Measurements from ENCODE around the gene SF3A2.

The SF3A2 gene

DNA sequence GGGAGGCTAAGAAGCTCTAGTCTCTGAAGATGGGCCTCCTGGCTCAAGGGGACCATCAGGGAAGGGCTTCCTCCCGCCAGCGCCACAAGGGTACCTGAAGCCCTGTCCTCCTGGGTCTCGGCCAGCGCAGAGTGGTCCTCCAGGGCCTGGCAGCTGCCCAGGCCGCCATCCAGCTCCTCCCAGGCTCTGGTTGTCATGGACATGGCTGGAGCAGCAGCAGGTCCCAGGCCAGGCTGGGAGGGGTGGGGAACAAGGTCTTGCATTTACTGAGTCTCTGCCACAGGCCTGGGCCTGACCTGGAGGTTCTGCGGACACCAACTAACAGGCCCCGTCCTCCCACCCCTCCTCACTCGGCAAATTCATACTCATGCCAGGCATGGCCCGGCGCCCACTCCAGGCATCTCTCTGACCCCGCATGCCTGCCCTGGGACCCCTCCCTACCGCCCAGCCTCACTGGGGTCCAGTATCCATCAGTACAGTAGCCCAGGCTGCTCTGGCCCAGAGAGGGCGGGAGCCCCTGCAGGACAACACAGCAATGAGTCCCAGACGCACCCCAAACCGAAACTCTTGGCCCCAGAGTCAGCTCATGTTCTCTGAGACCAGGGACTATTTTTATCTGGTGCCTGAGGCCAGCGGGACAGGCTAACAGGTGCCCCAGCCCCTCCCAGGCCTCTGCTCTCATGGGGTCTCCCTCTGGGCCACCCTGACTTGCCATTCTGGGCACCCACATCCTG lies 18.7 kb downstream of the SF3A2 start:
- DNase-seq: no peak

DNA sequence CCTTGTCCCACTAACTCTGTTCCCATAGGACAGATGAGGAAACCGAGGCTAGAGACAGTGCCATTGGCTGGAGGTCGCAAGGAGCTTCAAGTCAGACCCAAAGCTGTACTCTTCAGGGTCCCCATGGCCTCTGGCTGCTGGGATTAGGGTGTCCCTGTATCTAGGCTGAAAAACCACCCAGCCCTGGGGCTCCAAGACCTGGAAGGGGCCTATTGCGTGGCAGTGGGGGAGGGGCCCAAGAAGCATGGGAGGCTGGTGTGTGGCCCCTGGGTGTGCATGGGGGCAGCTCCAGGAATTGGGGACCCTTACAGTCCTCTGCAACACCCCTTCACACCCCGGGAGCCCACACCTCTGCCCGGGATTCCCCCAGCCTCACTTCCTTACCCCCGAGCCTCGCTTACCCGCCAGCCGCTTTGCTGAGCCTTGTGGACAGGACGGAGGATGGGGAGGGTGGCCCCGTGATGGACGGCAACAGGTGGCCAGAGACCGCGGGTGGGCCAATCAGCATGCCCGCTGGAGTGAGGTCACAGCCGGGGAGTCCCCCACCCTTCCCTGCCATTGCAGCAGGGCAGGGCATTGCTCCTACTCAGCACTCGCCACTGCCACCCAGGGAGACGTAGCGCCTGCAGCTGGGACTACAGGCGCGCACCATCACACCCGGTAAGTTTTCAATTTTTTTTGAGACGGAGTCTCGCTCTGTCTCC lies 19.5 kb downstream of the SF3A2 start, which contains the start of gene JSRP1:
TSS of gene JSRP1 (minus strand) at position 436 of the 704 bp plus-strand sequence. CDS start 1,103 bp downstream, outside the sequence.
- no peak for DNase-seq

DNA sequence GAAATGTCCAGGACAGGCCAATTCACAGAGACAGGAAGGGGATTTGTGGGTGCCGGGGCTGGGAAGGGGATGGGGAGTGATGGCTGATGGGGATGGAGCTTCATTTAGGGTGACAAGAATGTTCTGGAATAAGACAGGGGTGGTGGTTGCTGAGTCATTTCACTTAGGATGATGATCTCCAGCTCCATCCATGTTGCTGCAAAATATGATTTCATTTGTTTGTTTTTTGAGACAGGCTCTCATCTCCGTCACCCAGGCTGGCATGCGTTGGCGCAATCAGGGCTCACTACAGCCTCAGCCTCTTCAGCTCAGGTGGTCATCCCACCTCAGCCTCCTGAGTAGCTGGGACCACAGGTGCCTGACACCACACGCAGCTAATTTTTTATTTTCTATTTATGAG lies 22.7 kb downstream of the SF3A2 start:
- no peak for DNase-seq

DNA sequence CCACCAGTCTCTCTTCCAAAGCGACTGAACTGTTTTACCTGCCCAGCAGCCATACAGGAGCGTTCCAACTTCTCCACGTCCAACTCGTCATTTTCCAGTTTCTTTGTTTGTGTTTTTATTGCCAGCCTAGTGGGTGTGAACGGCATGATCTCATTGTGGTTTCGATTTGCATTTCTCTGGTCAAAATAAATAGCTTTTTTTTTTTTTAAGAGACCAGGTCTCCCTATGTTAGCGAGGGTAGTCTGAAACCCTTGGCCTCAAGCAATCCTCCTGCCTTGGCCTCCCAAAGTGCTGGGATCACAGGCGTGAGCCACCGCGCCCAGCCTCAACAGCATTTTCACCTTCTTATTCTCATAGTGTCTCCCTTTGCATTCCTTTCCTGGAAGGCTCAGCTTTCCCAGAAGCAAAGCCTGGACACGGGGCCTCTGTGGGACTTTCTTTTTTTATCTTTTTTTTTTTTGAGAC lies 23.7 kb downstream of the SF3A2 start:
- DNase-seq: no peak

DNA sequence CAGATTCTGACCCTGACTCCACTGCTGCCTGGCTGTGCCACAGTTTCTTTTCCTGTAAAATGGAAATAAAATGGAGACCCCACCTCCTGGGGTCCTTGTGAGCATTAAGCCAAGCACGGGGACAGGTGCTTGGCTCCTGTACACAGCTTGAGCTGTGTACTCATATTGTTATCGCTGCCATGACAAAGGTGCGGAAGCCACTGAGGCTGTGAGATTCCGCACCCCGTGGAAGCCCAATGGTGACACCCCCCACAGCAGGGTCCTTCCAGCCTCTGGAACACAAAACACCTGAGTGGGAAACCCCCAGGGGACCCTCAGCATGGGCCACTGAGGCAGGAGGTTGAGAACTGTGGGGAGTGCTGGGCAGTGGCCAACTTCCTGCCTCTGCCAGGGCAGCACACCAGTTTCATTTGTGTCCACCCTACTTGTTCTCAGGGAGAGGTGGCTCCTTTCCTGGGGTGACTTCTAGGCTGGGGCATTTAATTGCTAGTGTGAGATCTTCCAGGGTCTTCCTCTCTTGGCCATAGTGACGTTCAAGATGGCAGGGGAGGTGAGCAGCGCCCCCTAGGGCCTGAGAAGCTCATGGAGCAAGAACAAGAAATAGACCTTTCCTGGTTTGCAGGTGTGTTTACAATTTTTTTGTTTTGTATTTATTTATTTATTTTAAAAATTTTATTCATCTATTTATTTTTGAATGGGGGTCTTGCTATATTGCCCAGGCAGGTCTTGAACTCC lies 25.0 kb downstream of the SF3A2 start:
- DNase-seq: no peak

DNA sequence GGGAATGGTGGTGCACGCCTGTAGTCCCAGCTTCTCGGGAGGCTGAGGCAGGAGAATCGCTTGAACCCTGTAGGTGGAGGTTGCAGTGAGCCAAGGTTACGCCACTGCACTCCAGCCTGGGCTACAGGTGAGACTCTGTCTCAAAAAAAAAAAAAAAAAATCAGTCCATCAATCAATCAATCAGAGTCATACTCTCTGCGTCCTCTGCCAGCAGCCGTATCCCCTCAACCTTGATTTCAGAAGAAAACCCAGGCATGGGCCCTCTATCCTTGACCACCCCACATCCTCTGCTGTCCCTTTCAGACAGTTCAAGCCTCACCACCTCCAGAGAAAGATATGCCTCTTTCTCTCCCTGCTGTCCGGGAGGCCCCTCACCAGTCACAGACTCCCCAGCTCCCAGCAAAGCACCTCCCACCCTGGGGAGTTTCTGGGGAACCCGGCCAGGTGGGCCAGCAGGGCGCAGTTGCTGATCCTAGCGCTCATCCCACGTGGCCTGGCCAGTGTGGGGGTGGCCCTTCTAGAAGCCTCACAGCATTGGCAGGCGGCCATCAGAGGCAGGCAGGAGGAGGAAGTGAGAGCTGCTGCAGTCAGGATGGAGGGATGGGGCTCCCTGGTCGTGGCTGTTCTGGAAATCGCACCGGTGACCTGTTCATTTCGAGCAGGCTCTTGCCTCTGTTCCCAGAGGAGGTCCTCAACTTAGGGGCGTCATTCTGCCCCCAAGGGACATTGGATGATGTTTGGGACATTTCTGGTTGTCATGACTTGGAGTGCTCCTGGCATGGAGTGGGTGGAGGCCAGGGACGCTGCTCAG lies 29.8 kb downstream of the SF3A2 start:
- peak; percentile 84 for DNase-seq

DNA sequence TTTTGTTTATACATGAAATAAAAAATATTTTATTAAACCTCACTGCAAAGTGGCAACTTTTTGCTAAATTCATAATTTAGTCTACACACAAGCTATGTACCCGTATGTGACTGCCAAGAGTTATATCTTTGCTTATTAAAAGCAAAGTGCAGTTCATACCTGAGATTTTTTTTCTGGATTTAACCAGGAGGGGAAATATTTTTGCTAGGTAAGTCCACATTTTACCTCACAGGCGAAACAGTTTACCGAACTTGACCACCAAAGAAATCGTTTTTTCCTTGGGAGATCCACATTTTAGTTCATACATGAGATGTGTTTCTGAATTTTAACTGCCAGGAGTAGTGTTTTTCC lies 31.8 kb downstream of the SF3A2 start:
- DNase-seq: no peak

DNA sequence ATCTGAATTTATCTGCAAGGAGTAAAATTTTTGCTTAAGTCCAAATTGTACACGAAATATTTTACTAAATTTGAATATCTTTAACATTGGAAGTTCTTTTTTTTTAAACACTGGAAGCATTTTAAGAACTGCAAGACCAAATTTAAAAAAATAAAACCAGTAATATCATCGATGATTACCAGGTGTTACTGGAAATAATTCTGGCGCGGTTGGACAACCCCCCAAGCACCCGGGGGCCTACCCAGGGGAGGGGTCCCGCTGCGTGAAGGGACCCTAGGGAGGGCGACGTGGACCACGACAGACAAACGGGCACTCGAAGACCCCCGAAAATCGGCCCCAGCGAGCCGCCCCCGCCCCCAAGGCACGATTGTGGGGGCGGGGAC lies 32.2 kb downstream of the SF3A2 start:
- DNase-seq: no peak

DNA sequence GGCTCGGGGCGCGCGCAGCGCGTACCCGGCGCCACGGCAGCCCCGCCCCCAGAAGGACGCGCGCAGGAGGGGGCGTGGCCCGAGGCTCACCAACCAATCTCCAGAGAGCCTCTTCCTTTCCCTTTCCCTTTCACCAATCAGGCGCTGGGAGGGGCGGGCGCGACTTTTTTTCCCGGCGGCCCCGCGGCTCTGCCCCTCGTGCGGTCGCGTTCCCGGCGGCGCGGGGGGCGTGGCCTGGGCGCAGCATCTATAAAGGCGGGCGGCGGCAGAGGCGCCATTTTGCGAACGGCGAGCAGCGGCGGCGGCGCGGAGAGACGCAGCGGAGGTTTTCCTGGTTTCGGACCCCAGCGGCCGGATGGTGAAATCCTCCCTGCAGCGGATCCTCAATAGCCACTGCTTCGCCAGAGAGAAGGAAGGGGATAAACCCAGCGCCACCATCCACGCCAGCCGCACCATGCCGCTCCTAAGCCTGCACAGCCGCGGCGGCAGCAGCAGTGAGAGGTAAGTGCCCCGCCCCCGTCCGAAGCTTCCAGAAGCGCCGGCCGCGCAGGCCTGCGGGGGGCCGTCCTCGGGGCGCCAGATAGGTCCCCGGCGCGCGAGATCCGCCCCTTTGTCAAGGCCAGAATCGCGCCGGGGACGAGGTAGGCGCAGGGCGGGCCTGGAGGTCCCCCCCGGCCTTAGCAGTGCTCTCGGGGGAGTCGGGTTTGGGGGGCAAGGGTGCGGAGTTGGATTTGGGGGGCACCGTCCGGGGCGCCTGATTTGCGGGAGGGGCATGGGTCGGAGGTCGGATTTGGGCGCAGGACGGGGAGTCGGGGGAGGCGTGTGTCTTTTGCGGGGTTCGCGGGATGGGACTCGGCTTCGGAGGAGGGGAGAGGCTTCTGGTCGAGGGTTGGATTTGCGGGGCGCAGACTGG lies 32.9 kb downstream of the SF3A2 start:
- peak; percentile 97 for DNase-seq

DNA sequence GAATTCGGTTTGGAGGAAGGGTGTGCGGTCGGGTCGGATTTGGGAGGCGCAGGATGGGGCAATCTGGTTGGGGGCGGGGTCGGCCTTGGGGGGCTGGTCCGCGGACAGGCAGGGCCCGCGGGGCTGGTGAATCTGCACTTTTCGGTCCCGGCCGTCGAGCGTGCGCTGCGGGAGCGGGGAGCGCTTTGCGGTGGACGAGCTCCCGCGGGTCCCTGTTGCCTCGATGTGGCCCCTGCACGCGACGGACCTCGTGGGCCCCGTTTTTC lies 33.5 kb downstream of the SF3A2 start:
- no peak for DNase-seq

DNA sequence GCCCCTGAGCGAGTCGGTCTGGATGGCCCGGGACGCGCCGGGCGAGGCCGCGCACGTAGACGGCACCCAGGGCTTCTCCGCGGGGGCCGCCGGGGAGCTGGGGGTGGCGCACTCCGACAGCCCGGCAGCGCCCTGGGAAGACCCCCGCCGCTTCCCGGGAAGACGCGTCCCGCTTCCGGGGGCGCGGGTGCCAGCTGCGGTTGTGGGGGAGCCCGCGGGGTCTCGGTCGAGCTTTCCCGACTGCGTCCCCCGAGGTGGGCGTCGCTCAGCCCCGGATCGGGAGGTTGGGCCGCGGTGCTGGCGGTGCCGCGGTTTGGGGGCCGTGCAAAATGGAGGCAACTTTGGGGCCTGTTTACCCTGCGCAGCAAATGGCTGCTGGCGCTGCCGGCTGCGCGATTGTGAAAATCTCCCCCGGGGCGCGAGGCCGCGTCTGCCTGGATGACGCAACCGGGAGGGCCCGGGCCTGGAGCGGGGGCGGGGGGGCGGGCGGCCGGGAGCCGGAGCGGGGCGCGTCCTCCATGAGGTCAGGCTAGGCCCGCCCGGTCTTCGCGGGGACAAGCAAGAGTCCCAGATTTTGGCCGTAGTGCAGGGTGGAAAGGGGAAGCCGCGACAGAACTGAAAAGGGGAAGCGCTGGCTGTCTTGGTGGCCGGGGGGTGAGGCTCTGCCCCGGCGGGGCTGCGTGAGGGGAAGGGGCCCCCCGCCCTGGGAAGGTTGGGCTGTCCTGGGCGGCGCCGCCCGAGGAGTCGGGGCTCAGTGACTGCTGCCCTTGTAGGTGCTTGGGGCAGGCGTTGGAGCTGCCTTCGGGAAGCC lies 34.0 kb downstream of the SF3A2 start:
- peak; percentile 86 for DNase-seq

DNA sequence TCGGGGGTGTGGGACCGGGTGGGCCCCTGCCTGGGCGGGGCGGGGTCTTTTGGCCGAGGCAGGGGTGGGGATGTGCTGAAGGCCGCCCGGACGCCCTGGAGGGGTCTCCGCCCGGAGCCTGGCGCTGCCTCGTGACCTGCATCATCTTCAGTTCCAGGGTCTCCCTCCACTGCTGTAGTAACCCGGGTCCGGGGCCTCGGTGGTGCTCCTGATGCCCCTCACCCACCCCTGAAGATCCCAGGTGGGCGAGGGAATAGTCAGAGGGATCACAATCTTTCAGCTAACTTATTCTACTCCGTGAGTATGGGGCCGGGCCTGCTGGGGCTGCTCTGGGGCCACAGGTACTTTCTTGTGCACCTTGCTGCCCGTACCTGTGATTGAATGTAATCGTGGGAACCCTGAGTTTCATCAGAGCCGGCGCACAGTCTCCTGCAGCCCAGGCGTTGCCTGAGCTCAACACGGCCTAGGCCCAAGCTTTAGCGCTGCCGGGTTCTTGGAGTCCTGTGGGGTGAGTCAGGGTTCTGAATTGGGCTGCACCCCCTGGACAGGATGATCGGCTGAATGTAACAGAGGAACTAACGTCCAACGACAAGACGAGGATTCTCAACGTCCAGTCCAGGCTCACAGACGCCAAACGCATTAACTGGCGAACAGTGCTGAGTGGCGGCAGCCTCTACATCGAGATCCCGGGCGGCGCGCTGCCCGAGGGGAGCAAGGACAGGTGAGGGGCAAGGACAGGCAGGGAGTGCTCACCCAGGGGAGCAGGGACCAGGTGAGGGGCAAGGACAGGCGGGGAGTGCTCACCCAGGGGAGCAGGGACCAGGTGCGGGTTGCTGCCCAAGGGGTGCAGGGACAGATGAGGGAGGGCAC lies 34.8 kb downstream of the SF3A2 start:
- peak; percentile 87 for DNase-seq

DNA sequence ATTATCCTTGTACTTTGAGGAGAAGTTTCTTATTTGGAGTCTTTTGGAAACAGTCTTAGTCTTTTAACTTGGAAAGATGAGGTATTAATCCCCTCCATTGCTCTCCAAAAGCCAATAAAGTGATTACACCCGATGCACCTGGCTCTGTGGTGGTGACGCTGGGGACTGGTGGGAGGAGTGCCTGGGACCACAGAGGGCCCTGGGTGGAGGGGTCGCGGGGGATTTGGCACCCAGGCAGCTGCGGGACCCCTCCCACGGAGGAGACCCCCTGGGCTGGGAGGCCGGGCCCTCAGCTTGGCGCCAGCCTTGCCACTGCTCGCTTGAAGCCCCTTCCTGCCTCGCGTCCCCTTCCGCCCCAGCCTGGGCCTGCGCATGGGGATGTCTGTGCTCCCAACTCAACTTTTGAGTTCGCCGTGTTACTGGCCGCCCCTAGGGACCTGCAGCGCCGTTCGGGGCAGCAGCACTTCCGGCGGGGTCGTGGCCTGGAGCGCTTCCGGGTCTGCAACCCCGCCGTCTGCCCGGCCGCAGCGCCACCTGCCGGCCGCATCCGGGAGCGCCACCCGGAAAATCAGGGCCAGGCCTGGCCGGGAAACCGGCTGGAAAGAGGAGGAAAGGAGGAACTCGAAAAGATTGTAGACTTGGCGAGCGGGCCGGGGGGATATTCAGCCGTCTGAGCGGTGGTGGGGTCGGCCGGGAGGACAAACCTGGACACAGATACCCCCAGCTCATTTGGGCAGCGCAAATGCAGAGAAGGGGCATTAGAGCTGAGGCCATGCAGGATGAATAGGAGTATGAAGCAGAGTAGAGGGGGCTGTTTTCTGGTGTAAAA lies 36.9 kb downstream of the SF3A2 start:
- peak; percentile 80 for DNase-seq

DNA sequence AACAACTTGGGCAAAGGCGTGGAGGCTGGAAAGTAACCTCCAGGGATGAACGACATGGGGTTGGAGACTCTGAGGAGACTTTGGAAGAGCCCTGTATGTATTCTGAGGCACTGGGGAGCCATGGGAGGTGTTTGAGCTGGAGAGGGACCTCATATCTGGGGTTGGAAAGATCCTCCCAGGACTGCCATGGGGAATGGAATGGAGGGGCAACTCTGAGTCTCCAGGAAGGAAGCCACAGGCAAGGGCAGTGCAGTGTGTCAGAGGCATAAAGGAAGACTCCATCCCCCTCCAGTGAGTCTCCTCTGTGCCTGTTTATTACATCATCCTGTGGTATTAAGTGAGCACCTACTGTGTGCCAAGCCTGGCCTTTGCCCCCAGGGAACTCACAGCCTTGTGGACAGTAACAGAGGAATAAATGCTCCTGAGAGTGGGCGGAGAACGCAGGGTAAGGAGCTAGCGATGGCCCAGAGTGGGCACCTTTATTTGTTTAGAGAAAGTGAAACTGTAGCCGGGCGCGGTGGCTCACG lies 37.6 kb downstream of the SF3A2 start:
- DNase-seq: no peak

DNA sequence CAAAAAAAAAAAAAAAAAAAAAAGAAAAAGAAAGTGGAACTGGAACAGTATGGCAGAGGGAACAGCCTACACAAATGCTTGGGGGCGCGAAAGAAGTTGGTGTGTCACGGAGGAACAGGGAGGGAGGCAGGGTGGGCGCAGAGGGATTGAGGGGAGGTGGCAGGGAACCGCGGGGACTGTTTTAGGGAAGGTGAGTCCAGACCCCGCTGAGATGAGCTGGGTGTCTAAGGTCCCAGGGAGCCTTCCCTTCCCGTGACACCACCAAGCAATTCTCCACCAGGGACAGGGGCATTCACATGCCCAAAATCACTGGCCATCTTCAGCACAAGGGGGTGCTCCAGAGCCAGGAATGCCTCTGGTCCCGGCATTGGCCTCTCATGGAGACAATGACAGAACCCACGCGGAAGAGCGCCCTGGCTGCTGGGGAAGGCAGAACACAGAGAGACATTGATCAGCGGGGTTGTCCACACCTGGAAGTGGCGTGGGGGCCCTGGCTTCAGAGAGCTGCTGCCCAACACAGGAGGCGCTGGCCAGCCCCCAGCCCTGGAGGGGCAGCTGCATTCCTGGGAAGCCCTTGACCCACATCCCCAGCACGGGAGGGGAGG lies 38.4 kb downstream of the SF3A2 start:
- DNase-seq: peak; percentile 73

DNA sequence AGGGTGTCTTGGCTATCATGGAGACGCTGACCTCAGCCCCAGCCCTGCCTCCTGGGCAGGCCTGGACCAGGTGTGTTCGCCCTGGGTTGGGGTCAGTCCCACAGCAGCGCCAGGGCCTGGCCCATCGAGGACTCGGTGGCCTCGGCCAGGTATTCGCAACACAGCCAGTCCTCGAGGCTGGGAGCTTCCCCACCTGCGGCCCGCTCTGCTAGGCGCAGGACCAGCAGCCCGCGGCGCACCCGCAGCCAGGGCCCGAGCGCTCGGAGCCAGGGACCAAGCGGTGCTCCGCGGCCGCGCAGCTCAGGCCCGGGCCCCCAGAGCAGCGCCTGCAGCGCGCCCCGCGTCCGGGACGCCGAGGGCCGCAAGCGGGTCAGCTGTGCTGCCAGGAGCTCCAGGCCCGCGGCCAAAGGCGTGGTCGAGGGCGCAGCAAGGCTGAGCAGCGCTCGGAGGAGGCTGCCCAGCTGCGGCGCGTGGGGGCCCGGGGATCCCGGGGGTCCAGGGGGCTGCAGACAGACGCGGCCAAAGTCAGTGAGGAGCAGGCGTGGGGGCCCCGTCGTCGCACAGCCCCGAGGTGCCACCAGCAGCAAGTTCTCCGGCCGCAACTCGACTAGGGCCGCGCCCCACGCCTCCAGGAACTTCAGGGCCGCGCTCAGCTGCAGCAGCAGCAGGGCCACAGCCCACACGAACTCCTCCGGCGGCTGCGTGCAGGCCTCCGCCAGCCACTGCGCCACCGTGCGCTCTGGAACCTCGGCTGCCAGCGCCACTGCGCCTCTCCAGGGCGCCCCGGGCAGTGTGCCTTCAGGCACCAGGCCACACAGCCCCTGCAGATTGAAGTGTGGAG lies 39.2 kb downstream of the SF3A2 start:
- DNase-seq: no peak

DNA sequence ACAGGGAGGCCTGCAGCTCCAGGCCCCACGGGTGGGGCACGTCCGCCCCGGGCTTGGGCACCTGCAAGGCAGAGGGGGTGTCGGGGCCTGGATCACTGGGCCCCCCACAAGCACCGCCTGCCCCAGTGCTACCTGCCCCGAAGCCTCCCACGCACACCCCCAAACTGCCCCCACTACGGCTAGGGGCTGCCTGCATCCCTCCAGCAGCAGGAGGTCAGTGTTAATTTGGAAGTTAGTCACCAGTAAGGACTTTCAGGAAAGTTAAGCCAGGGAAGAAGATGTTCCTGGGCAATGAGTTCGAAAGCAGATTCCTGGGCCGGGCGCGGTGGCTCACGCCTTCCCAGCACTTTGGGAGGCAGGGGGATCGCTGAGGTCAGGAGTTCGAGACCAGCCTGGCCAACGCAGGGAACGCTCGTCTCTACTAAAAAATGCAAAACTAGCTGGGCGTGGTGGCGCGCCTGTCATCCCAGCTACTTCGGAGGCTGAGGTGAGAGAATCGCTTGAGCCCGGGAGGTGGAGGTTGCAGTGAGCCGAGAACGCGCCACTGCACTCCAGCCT lies 39.9 kb downstream of the SF3A2 start:
- no peak for DNase-seq
